ENCODE results near the gene SSB.
"Not testable (repeated sequence)": the region's sequence is repeated elsewhere in the genome, so short reads cannot be mapped to it uniquely, and the experiment has no call there.

The SSB gene

GRCh38 chr2:169828141-169828811, 29.6 kb downstream of the SSB start:
- CTCF ChIA-PET = interaction anchor here (0.6 to 1.1 kb wide), 3 partner anchors 12 to 720 kb away, joined by 3 to 4 read pairs (median 3); no protein-coding TSS in a partner anchor
- H3K27ac Mint-ChIP-seq = peak overlapping the region; percentile 83
- DNase-seq = peak; percentile 67
- H3K9me3 Mint-ChIP-seq = no peaks in the 10 kb centered on the region
- no peaks in the 10 kb centered on the region for H3K27me3 Mint-ChIP-seq
- peaks cover 10% of the 10 kb centered on the region for H3K36me3 Mint-ChIP-seq
- H3K4me1 Mint-ChIP-seq = peaks cover 43% of the 10 kb centered on the region
- peak overlapping the region; percentile 89 for H3K4me3 Mint-ChIP-seq

- Mint-ChIP-seq H3K27me3 (no peaks in the 10 kb centered on the region), H3K27ac (no peak overlapping the region), H3K36me3 (peaks cover 11% of the 10 kb centered on the region), H3K4me1 (peaks cover 11% of the 10 kb centered on the region), H3K4me3 (no peak overlapping the region), H3K9me3 (no peaks in the 10 kb centered on the region)
- DNase-seq = no peak
- CTCF ChIA-PET = interaction anchor here (1.1 kb wide), 1 partner anchor 9 kb away, joined by 3 read pairs; no protein-coding TSS in a partner anchor
These were observed 35.7 kb downstream of the SSB start for GRCh38 chr2:169834401-169834800.

DNA sequence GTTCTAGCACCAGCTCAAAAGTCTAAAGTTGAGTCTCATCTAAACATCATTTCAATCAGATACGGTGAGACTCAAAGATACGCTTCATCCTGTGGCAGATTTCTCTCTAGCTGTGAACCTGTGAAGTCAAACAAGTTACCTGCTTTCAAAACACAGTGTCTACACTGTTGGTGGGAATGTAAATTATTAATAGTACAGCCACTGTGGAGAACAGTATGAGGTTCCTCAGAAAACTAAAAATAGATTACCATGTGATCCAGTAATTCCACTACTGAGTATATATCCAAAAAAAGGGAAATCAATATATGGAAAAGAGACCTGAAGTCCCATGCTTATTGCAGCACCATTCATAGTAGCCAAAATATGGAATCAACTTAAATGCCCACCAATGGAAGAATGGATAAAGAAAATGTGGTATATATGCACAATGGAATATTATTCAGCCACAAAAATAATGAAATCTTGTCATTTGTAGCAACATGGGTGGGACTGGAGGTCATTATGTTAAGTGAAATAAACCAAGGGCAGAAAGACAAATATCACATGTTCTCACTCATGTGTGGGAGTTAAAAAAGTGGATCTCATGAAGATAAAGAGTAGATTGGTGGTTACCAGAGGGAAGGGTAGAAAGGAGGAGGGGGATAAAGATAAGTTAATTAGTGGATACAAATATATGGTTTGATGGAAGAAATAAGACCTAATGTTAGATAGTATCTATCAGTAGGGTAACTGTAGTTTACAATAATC, 40.2 kb downstream of the SSB start:
- Mint-ChIP-seq H3K27me3 (no peaks in the 10 kb centered on the region), H3K36me3 (peaks cover 9% of the 10 kb centered on the region), H3K27ac (no peak overlapping the region), H3K4me1 (peaks cover 4% of the 10 kb centered on the region), H3K4me3 (no peak overlapping the region), H3K9me3 (no peaks in the 10 kb centered on the region)
- CTCF ChIA-PET = interaction anchor here (1.1 kb wide), 1 partner anchor 38 kb away, joined by 3 read pairs; no protein-coding TSS in a partner anchor
- DNase-seq = no peak

- CTCF ChIA-PET = interaction anchor here (1.1 kb wide), 1 partner anchor 37 kb away, joined by 3 read pairs; no protein-coding TSS in a partner anchor
- no peak overlapping the region for H3K27ac Mint-ChIP-seq
- no peak overlapping the region for H3K4me3 Mint-ChIP-seq
- peaks cover 9% of the 10 kb centered on the region for H3K36me3 Mint-ChIP-seq
- no peaks in the 10 kb centered on the region for H3K9me3 Mint-ChIP-seq
- no peaks in the 10 kb centered on the region for H3K4me1 Mint-ChIP-seq
- no peaks in the 10 kb centered on the region for H3K27me3 Mint-ChIP-seq
- DNase-seq = no peak
These were observed 41.5 kb downstream of the SSB start for GRCh38 chr2:169839954-169840746.

DNA sequence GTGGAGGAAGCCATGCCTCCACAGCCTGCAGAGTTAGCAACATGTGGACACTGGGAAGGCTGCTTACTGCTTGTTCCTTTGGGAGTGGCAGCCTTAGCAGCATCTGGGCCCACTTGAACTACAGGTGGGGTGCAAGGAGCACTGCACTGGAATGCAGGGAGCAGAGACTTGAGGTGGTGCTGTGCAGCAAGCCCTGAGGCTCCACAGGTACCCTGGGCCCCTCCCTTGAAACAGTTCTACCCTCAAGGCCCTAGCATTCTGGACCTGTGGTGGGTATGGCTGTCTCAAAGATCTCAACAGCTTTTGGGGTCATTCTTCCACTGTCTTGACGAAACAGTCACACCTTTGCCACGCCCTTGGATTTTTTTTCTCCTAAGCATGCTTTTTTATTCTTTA, 42.1 kb downstream of the SSB start:
- CTCF ChIA-PET = no interaction called here
- peaks cover 9% of the 10 kb centered on the region for H3K36me3 Mint-ChIP-seq
- H3K27me3 Mint-ChIP-seq = no peaks in the 10 kb centered on the region
- no peaks in the 10 kb centered on the region for H3K9me3 Mint-ChIP-seq
- no peak overlapping the region for H3K27ac Mint-ChIP-seq
- no peak for DNase-seq
- no peaks in the 10 kb centered on the region for H3K4me1 Mint-ChIP-seq
- no peak overlapping the region for H3K4me3 Mint-ChIP-seq

GRCh38 chr2:169841625-169842024, 43.0 kb downstream of the SSB start:
- CTCF ChIA-PET, H3K27ac Mint-ChIP-seq, H3K4me3 Mint-ChIP-seq, DNase-seq, H3K27me3 Mint-ChIP-seq, H3K9me3 Mint-ChIP-seq, H3K4me1 Mint-ChIP-seq: not testable (repeated sequence)
- H3K36me3 Mint-ChIP-seq = peaks cover 11% of the 10 kb centered on the region

- CTCF ChIA-PET = no interaction called here
These were observed 46.3 kb downstream of the SSB start for GRCh38 chr2:169845016-169845415.

DNA sequence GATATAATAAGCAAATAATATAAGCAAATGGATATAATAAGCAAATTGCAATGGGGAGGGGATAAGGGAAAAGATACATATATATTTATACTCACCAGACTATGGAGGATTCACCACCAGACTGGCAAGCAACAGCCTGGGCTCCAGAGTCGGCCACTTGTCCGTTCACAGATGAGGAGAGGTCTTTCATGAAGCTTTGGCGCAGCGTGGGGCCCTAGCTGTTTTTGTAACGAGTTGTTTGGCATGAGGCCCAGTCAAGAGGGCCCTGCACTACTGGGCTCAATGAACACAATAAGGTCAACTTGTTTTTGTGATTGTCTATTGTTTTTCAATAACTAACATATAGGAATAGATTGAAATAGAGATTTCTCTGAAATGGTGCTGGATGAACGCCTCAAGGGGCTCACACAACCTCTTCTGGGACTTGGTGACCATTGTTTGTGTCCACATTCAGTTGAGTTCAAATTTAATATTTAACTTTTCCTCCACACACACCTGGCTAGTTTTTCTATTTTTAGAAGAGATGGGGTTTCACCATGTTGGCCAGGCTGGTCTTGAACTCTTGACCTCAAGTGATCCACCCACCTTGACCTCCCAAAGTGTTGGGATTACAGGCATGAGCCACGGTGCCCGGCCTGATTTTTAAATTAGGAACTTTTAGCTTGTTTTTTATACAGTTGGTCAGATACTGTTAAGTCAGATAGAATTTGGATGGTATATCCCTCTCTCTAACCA, 50.5 kb downstream of the SSB start:
- peaks cover 21% of the 10 kb centered on the region for H3K36me3 Mint-ChIP-seq
- DNase-seq, H3K9me3 Mint-ChIP-seq, H3K4me1 Mint-ChIP-seq, H3K27me3 Mint-ChIP-seq, CTCF ChIA-PET, H3K4me3 Mint-ChIP-seq, H3K27ac Mint-ChIP-seq: not testable (repeated sequence)

More at GRCh38 chr2:169845016-169845415, 46.3 kb downstream of the SSB start:
- Mint-ChIP-seq H3K27ac (no peak overlapping the region), H3K36me3 (peaks cover 24% of the 10 kb centered on the region), H3K4me3 (no peak overlapping the region), H3K27me3 (no peaks in the 10 kb centered on the region), H3K9me3 (peaks cover 3% of the 10 kb centered on the region), H3K4me1 (peaks cover 7% of the 10 kb centered on the region)
- DNase-seq = no peak

DNA sequence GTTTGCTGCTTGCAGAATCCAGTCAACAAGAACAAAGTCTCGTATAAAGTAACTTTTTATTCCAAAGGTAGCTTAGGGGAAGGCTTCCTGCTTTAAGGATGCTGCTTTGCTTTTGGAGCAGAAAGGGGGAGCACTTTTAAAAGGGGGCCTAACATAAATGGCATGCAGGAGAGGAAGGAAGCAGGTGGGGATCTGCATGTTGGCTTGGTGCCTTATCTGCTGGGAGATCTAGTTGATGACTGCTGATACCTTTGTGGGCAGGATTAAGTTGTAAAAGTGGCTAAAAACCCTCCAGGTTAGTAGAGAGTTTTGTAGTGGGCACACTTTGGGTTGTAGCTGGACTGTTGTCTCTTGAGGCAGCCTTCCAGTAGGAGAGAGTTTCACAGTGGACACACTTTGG, 51.0 kb downstream of the SSB start:
- Mint-ChIP-seq H3K27me3 (no peaks in the 10 kb centered on the region), H3K4me1 (peaks cover 7% of the 10 kb centered on the region), H3K27ac (no peak overlapping the region), H3K36me3 (peaks cover 21% of the 10 kb centered on the region), H3K4me3 (no peak overlapping the region), H3K9me3 (peaks cover 3% of the 10 kb centered on the region)
- DNase-seq = no peak
- CTCF ChIA-PET = no interaction called here

GRCh38 chr2:169853041-169853668, 54.5 kb downstream of the SSB start:
- CTCF ChIA-PET = no interaction called here
- H3K4me3 Mint-ChIP-seq = no peak overlapping the region

GRCh38 chr2:169855281-169856258, 56.9 kb downstream of the SSB start:
- H3K27ac Mint-ChIP-seq, H3K9me3 Mint-ChIP-seq, H3K4me1 Mint-ChIP-seq, H3K4me3 Mint-ChIP-seq, CTCF ChIA-PET, DNase-seq, H3K27me3 Mint-ChIP-seq, H3K36me3 Mint-ChIP-seq: not testable (repeated sequence)

More at GRCh38 chr2:169853041-169853668, 54.5 kb downstream of the SSB start:
- H3K27ac Mint-ChIP-seq = no peak overlapping the region
- H3K4me1 Mint-ChIP-seq = peaks cover 7% of the 10 kb centered on the region
- no peak for DNase-seq
- peaks cover 5% of the 10 kb centered on the region for H3K9me3 Mint-ChIP-seq
- H3K36me3 Mint-ChIP-seq = peaks cover 18% of the 10 kb centered on the region
- H3K27me3 Mint-ChIP-seq = no peaks in the 10 kb centered on the region

DNA sequence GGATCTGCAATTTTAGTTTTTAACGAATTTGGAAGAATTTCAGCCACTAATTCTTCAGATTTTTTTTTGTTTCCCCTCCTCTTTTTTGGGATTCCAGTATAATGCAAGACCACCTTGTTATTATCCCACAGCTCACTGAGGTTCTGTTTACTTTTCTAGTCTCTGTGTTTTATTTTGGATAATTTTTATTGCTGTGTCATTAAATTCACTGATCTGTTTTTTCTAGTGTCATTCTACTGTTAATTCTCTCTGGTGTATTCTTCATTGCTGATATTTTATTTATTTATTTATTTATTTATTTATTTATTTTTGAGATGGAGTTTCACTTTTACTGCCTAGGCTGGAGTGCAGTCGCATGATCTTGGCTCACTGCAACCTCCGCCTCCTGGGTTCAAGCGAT, 60.8 kb downstream of the SSB start:
- Mint-ChIP-seq H3K27ac (no peak overlapping the region), H3K9me3 (peaks cover 2% of the 10 kb centered on the region), H3K27me3 (no peaks in the 10 kb centered on the region), H3K4me3 (no peak overlapping the region), H3K4me1 (no peaks in the 10 kb centered on the region), H3K36me3 (peaks cover 6% of the 10 kb centered on the region)
- CTCF ChIA-PET = no interaction called here
- no peak for DNase-seq

GRCh38 chr2:169860149-169860548, 61.5 kb downstream of the SSB start:
- no peak overlapping the region for H3K4me3 Mint-ChIP-seq
- peaks cover 6% of the 10 kb centered on the region for H3K36me3 Mint-ChIP-seq
- DNase-seq = no peak
- no peak overlapping the region for H3K27ac Mint-ChIP-seq
- peaks cover 2% of the 10 kb centered on the region for H3K9me3 Mint-ChIP-seq
- CTCF ChIA-PET = no interaction called here
- no peaks in the 10 kb centered on the region for H3K4me1 Mint-ChIP-seq
- no peaks in the 10 kb centered on the region for H3K27me3 Mint-ChIP-seq

Measured in activated naive CD4-positive, alpha-beta T cell treated with anti-CD3 and anti-CD28 coated beads, Interleukin-2, amount 10 ng/mL, durations not matched to agents 7 days and 5 days (primary cell).